Progenitor cell of endocrine pancreas (in vitro differentiated cells): Measurements from ENCODE around the gene NCAM2. TPM values are rescaled to one million over a fixed set of nuclear protein-coding genes. Genes with fewer than 3 reads are reported as not detected.

Experiments used
- DNase-seq: peaks from one replicate; pipeline ENCODE4 v3.0.0; 2021; ENCODE audit warnings: low spot score; ENCODE audit not compliant: unreplicated experiment
- H3K27ac Mint-ChIP-seq: 2 replicates; pipeline ENCODE4 v1.8.0; 2021; ENCODE audit warnings: mild to moderate bottlenecking, moderate library complexity, mixed read lengths
- H3K27me3 Mint-ChIP-seq: 2 replicates; pipeline ENCODE4 v1.8.0; 2021; ENCODE audit warnings: mixed read lengths
- H3K36me3 Mint-ChIP-seq: 2 replicates; pipeline ENCODE4 v1.8.0; 2022; ENCODE audit warnings: mixed read lengths; ENCODE audit not compliant: insufficient read depth
- H3K4me1 Mint-ChIP-seq: 2 replicates; pipeline ENCODE4 v1.8.0; 2021; ENCODE audit warnings: low read depth, mixed read lengths
- H3K4me3 Mint-ChIP-seq: 2 replicates; pipeline ENCODE4 v1.8.0; 2021; ENCODE audit warnings: low read depth, mild to moderate bottlenecking, moderate library complexity, mixed read lengths
- H3K9me3 Mint-ChIP-seq: 2 replicates; pipeline ENCODE4 v1.8.0; 2021; ENCODE audit warnings: low read depth, mixed read lengths
- CTCF ChIP-seq: fragments of 200-600 bp; sonication (generic); IDR thresholded peaks from one replicate; pipeline ENCODE4 v1.5.0; 2021; ENCODE audit warnings: antibody characterized with exemption, mild to moderate bottlenecking; ENCODE audit not compliant: unreplicated experiment
- total RNA-seq: library from RNA; stranded (reverse); gene quantifications from 2 replicates; pipeline ENCODE4 v1.2.1, GENCODE V29; 2021

NCAM2 gene
- total RNA-seq, 1 donor from 2014 or later, result 0.60 TPM

GRCh38 chr21:21233051-21233450 is 234.8 kb downstream of the NCAM2 start:
- Mint-ChIP-seq H3K27me3 (no peaks in the 10 kb centered on the region), H3K27ac (no peak overlapping the region), H3K36me3 (no peaks in the 10 kb centered on the region), H3K4me3 (no peak overlapping the region), H3K4me1 (no peaks in the 10 kb centered on the region), H3K9me3 (no peaks in the 10 kb centered on the region)
- no peak for DNase-seq
- TF ChIP-seq CTCF, result no peak

GRCh38 chr21:21236996-21237395 is 238.8 kb downstream of the NCAM2 start:
- no peaks in the 10 kb centered on the region for H3K9me3 Mint-ChIP-seq
- no peak overlapping the region for H3K4me3 Mint-ChIP-seq
- no peaks in the 10 kb centered on the region for H3K36me3 Mint-ChIP-seq
- TF ChIP-seq CTCF, result no peak
- H3K4me1 Mint-ChIP-seq, result no peaks in the 10 kb centered on the region
- H3K27ac Mint-ChIP-seq, result no peak overlapping the region
- no peaks in the 10 kb centered on the region for H3K27me3 Mint-ChIP-seq
- no peak for DNase-seq

- no peaks in the 10 kb centered on the region for H3K4me1 Mint-ChIP-seq
- TF ChIP-seq CTCF, result no peak
Measured at GRCh38 chr21:21238629-21239400, 240.6 kb downstream of the NCAM2 start.

GRCh38 chr21:21241391-21241790 is 243.2 kb downstream of the NCAM2 start:
- Mint-ChIP-seq H3K4me1 (no peaks in the 10 kb centered on the region), H3K36me3 (no peaks in the 10 kb centered on the region), H3K27me3 (no peaks in the 10 kb centered on the region), H3K27ac (no peak overlapping the region), H3K9me3 (no peaks in the 10 kb centered on the region), H3K4me3 (no peak overlapping the region)
- no peak for DNase-seq
- TF ChIP-seq CTCF, result no peak

More at GRCh38 chr21:21238629-21239400, 240.6 kb downstream of the NCAM2 start:
- H3K4me3 Mint-ChIP-seq, result no peak overlapping the region
- no peaks in the 10 kb centered on the region for H3K9me3 Mint-ChIP-seq
- DNase-seq, result no peak
- no peak overlapping the region for H3K27ac Mint-ChIP-seq
- no peaks in the 10 kb centered on the region for H3K27me3 Mint-ChIP-seq
- no peaks in the 10 kb centered on the region for H3K36me3 Mint-ChIP-seq

- Mint-ChIP-seq H3K4me3 (no peak overlapping the region), H3K36me3 (no peaks in the 10 kb centered on the region), H3K27ac (no peak overlapping the region), H3K4me1 (no peaks in the 10 kb centered on the region), H3K9me3 (no peaks in the 10 kb centered on the region), H3K27me3 (no peaks in the 10 kb centered on the region)
- TF ChIP-seq CTCF, result no peak
- no peak for DNase-seq
Measured at GRCh38 chr21:21246007-21246406, 247.8 kb downstream of the NCAM2 start.
